Glutamatergic neuron (in vitro differentiated cells): Measurements from ENCODE around the gene NIPBL. TPM values are rescaled to one million over a fixed set of nuclear protein-coding genes. Genes with fewer than 3 reads are reported as not detected.
A peak's percentile ranks its signal among the peaks of the same experiment; 100 is the strongest.

Source experiments
- DNase-seq: peaks from one replicate; pipeline ENCODE4 v3.0.0; 2022
- H3K27ac Mint-ChIP-seq: one replicate; pipeline ENCODE4 v1.8.0; 2020; ENCODE audit warnings: mild to moderate bottlenecking, mixed read lengths, inconsistent platforms; ENCODE audit not compliant: unreplicated experiment
- H3K27me3 Mint-ChIP-seq: one replicate; pipeline ENCODE4 v1.8.0; 2020; ENCODE audit warnings: mild to moderate bottlenecking, moderate library complexity, mixed read lengths, inconsistent platforms; ENCODE audit not compliant: unreplicated experiment
- H3K36me3 Mint-ChIP-seq: one replicate; pipeline ENCODE4 v1.8.0; 2020; ENCODE audit warnings: mild to moderate bottlenecking, mixed read lengths, inconsistent platforms; ENCODE audit not compliant: unreplicated experiment
- H3K4me1 Mint-ChIP-seq: one replicate; pipeline ENCODE4 v1.8.0; 2020; ENCODE audit warnings: mild to moderate bottlenecking, low read depth, mixed read lengths, inconsistent platforms; ENCODE audit not compliant: unreplicated experiment
- H3K4me3 Mint-ChIP-seq: one replicate; pipeline ENCODE4 v1.8.0; 2020; ENCODE audit warnings: mild to moderate bottlenecking, mixed read lengths, inconsistent platforms; ENCODE audit not compliant: unreplicated experiment
- H3K9me3 Mint-ChIP-seq: one replicate; pipeline ENCODE4 v1.8.0; 2020; ENCODE audit warnings: mild to moderate bottlenecking, moderate library complexity, mixed read lengths, inconsistent platforms; ENCODE audit not compliant: unreplicated experiment
- total RNA-seq: library from RNA; stranded (reverse); fragmentation: NEBNext Ultra II Directional; extraction: Animal tissue kit (Norgen Biotek cat#: 25700); gene quantifications from one replicate; pipeline ENCODE4 v1.2.1, GENCODE V29; 2021; ENCODE audit not compliant: unreplicated experiment
- TF ChIP-seq, protein P1 (sequence below): fragments of 200-600 bp; sonication (generic); IDR thresholded peaks from one replicate; pipeline ENCODE4 v1.5.0; 2021; ENCODE audit not compliant: partially characterized antibody, unreplicated experiment

NIPBL gene
- total RNA-seq, 1 donor from 2014 or later = 81.1 TPM

DNA sequence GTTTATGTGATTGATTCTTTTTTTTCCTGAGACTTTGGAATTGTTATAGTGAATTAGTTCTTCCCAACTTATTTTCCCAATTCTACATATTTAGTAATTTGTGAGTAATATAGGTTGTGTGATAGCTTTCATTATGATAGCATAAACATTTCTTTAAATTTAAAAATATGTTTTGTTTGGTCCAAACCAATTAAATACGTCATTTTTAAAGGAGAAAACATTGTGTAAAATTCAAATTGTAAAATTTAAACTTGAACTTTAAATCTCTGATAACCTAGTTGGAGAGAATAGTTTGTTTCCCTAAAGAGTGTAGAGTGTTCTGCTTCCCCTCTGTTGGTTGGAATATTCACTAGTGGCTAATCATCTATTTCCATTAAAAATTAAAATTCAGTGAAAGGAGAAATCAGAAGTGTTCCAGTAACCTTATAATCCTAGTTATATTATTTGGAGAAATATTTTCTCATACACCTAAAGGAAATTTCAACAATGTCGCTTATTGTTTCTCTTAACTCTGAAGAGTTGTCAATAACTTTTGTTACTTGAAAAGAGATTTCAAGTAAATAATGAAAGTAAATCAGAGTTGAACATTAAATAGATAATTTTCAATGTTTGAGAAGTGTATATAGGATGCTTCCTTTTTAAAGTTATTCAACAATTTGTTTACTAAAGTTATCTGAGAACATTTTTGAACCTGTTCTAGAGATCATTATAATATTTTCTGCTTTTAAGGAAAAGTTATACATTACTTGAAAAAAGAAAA lies 2.9 kb downstream of the NIPBL start:
- peak overlapping the region; percentile 98 for H3K4me3 Mint-ChIP-seq
- H3K9me3 Mint-ChIP-seq = peaks cover 10% of the 10 kb centered on the region
- no peak for DNase-seq
- TF ChIP-seq, protein P1, sequence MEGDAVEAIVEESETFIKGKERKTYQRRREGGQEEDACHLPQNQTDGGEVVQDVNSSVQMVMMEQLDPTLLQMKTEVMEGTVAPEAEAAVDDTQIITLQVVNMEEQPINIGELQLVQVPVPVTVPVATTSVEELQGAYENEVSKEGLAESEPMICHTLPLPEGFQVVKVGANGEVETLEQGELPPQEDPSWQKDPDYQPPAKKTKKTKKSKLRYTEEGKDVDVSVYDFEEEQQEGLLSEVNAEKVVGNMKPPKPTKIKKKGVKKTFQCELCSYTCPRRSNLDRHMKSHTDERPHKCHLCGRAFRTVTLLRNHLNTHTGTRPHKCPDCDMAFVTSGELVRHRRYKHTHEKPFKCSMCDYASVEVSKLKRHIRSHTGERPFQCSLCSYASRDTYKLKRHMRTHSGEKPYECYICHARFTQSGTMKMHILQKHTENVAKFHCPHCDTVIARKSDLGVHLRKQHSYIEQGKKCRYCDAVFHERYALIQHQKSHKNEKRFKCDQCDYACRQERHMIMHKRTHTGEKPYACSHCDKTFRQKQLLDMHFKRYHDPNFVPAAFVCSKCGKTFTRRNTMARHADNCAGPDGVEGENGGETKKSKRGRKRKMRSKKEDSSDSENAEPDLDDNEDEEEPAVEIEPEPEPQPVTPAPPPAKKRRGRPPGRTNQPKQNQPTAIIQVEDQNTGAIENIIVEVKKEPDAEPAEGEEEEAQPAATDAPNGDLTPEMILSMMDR = no peak
- H3K4me1 Mint-ChIP-seq = peaks cover 16% of the 10 kb centered on the region
- H3K27me3 Mint-ChIP-seq = peaks cover 9% of the 10 kb centered on the region
- no peaks in the 10 kb centered on the region for H3K36me3 Mint-ChIP-seq
- H3K27ac Mint-ChIP-seq = peak overlapping the region; percentile 84

DNA sequence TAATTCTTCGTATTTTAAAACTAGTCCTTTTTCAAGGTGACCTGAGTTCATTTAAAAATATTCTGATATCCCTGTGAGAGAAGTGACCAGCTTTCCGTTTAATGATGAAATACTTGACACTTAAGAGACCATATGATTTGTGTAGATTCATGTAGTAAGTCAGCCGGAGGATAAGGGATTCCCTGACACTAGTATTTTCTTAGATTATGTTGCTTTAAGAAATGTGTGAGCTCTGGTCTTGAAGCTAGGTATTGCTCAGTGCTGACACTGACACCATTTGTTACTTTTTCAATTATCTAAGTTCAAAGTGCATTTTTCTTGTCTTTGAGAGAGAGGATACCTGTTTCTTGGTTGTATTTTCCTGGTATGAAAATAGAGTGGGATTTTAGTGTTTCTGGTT lies 4.2 kb downstream of the NIPBL start:
- peaks cover 5% of the 10 kb centered on the region for H3K36me3 Mint-ChIP-seq
- peaks cover 5% of the 10 kb centered on the region for H3K27me3 Mint-ChIP-seq
- DNase-seq = no peak
- H3K4me3 Mint-ChIP-seq = peak overlapping the region; percentile 62
- peaks cover 16% of the 10 kb centered on the region for H3K4me1 Mint-ChIP-seq
- H3K27ac Mint-ChIP-seq = no peak overlapping the region
- TF ChIP-seq, protein P1 = no peak
- H3K9me3 Mint-ChIP-seq = peaks cover 9% of the 10 kb centered on the region

DNA sequence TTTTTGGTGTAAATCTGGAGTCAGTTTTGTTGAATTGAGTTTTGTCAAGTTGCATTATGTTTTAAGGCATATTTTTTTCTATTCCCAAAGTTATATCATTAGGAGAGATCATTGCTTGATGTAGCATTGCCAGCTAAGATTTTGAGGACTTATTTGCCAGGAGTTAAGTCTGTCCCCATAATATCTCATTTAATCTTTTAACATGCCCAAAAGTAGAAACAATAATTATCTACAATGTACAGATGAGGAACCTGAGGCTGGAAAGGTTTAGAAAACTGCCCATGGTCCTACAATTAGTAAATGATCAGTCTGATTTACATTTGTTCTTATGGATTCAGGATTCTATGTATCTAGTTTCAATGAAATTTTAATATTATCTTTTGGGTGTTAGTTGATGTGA lies 4.7 kb downstream of the NIPBL start:
- Mint-ChIP-seq H3K27ac (no peak overlapping the region), H3K4me3 (no peak overlapping the region)

DNA sequence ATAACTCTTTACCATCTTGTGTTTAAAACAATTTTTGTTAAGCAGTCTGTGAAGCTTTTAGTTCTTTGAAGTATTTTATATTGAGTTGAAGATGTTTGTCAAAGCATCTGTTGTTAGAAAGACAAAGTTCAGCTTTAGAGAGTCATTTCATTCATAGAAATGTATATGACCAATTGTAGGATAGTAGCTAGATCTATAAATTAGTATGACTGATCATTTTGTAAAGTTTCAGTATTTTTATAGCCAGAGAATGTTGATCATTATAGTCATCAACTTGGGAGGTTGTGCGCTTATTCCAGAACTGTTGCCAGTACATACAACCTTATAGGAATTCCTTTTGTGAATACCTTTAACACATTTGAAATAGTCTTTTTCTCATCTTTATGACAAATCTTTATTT lies 5.2 kb downstream of the NIPBL start:
- no peak for DNase-seq
- H3K4me1 Mint-ChIP-seq = peaks cover 16% of the 10 kb centered on the region
- H3K27ac Mint-ChIP-seq = no peak overlapping the region
- peaks cover 5% of the 10 kb centered on the region for H3K36me3 Mint-ChIP-seq
- no peak overlapping the region for H3K4me3 Mint-ChIP-seq
- peaks cover 5% of the 10 kb centered on the region for H3K27me3 Mint-ChIP-seq
- peaks cover 9% of the 10 kb centered on the region for H3K9me3 Mint-ChIP-seq
- TF ChIP-seq, protein P1 = no peak

More for the DNA sequence above, 4.7 kb downstream of the NIPBL start:
- DNase-seq = no peak
- TF ChIP-seq, protein P1 = no peak
- Mint-ChIP-seq H3K9me3 (peaks cover 9% of the 10 kb centered on the region), H3K4me1 (peaks cover 16% of the 10 kb centered on the region), H3K36me3 (peaks cover 5% of the 10 kb centered on the region), H3K27me3 (peaks cover 5% of the 10 kb centered on the region)

DNA sequence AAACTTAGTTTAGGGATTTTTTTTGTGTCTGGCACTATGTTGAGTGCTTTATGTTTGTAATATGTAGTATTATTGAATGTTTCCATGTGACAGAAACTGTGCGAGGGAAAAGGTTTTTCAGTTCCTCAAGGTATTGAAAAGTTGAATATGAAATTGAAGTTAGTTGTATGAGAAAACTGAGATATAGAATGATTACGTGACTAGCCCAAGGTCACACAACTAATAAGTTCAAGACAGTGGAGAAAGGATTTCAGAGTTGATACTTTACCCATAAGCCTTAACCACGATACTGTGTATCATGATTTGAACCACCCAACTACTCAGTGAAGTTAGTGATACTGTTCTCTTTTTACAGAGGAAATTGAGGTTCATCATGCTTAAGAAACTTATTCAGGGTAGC lies 5.7 kb downstream of the NIPBL start:
- TF ChIP-seq, protein P1 = no peak
- Mint-ChIP-seq H3K4me1 (peaks cover 16% of the 10 kb centered on the region), H3K27ac (no peak overlapping the region)

More for the DNA sequence above, 5.7 kb downstream of the NIPBL start:
- Mint-ChIP-seq H3K27me3 (peaks cover 5% of the 10 kb centered on the region), H3K9me3 (peaks cover 9% of the 10 kb centered on the region), H3K4me3 (no peak overlapping the region), H3K36me3 (peaks cover 5% of the 10 kb centered on the region)
- no peak for DNase-seq
